Brain microvascular endothelial cell (primary cell): ENCODE measurements around the gene LUC7L.
"Not testable (repeated sequence)": the region's sequence is repeated elsewhere in the genome, so short reads cannot be mapped to it uniquely, and the experiment has no call there.

Source experiments
- DNase-seq: peaks from one replicate; pipeline ENCODE4 v3.0.0-alpha.2; 2020
- H3K27ac ChIP-seq: fragments of 250-450 bp; sonication (Bioruptor Pico); 2 replicates; pipeline ENCODE4 v1.5.1; 2020; ENCODE audit warnings: mild to moderate bottlenecking, moderate library complexity
- H3K27me3 ChIP-seq: fragments of 250-450 bp; sonication (Bioruptor Pico); replicated peaks from 2 replicates; pipeline ENCODE4 v1.5.1; 2020; ENCODE audit warnings: mild to moderate bottlenecking
- H3K36me3 ChIP-seq: fragments of 250-450 bp; sonication (Bioruptor Pico); replicated peaks from 2 replicates; pipeline ENCODE4 v1.5.1; 2020; ENCODE audit warnings: mild to moderate bottlenecking
- H3K4me3 ChIP-seq: 2 replicates; pipeline ENCODE4 v1.5.1; 2011; ENCODE audit warnings: low read depth, mild to moderate bottlenecking, control low read depth, low read length, moderate library complexity
- CTCF ChIP-seq: IDR thresholded peaks from 2 replicates; pipeline ENCODE4 v1.5.1; 2011; ENCODE audit warnings: low read depth, mild to moderate bottlenecking, moderate library complexity, low read length, control low read depth, inconsistent platforms; ENCODE audit errors: missing control alignments
- in situ Hi-C: cut with HindIII; loops from 2 replicates; pipeline ENCODE4 v1.10.0; 2017; ENCODE audit warnings: low sequenced_read_pairs, low pct_ligation_motif_present

Gene LUC7L

GRCh38 chr16:170788-171187 is 58.5 kb downstream of the LUC7L start:
- no peak overlapping the region for H3K27ac ChIP-seq
- TF ChIP-seq CTCF = no peak
- peaks cover 44% of the 10 kb centered on the region for H3K27me3 ChIP-seq
- DNase-seq = no peak
- H3K4me3 ChIP-seq = no peak overlapping the region
- no peaks in the 10 kb centered on the region for H3K36me3 ChIP-seq
- in situ Hi-C loops = no loop called here

DNA sequence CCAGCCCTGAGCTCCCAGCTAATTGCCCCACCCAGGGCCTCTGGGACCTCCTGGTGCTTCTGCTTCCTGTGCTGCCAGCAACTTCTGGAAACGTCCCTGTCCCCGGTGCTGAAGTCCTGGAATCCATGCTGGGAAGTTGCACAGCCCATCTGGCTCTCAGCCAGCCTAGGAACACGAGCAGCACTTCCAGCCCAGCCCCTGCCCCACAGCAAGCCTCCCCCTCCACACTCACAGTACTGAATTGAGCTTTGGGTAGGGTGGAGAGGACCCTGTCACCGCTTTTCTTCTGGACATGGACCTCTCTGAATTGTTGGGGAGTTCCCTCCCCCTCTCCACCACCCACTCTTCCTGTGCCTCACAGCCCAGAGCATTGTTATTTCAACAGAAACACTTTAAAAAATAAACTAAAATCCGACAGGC is 59.2 kb downstream of the LUC7L start:
- in situ Hi-C loops, H3K27ac ChIP-seq, H3K36me3 ChIP-seq, H3K4me3 ChIP-seq: not testable (repeated sequence)
- peaks cover 44% of the 10 kb centered on the region for H3K27me3 ChIP-seq
- peak; percentile 40 for DNase-seq

DNA sequence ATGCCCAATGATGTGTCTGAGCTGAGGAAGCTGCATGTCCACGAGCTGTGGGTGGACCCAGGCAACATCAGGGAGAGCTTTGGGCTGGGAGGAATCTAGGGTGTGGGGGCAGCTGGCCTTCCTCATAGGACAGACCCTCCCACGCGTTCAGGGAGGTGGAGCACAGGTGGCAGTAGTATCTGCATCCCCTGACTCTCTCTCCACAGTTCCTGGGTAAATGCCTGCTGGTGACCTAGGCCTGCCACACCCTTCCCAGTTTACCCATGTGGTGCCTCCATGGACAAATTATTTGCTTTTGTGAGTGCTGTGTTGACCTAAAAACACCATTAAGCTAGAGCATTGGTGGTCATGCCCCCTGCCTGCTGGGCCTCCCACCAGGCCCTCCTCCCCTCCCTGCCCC is 60.2 kb downstream of the LUC7L start:
- TF ChIP-seq CTCF = no peak
- H3K4me3 ChIP-seq = no peak overlapping the region
- peaks cover 45% of the 10 kb centered on the region for H3K27me3 ChIP-seq
- in situ Hi-C loops = no loop called here
- H3K36me3 ChIP-seq = no peaks in the 10 kb centered on the region
- no peak overlapping the region for H3K27ac ChIP-seq
- DNase-seq = no peak

- Histone ChIP-seq H3K36me3 (no peaks in the 10 kb centered on the region), H3K27ac (no peak overlapping the region), H3K4me3 (no peak overlapping the region), H3K27me3 (peaks cover 43% of the 10 kb centered on the region)
- in situ Hi-C loops = no loop called here
- no peak for DNase-seq
- TF ChIP-seq CTCF = no peak
Observed at GRCh38 chr16:168424-168823, 60.8 kb downstream of the LUC7L start.

- H3K36me3 ChIP-seq = no peaks in the 10 kb centered on the region
- in situ Hi-C loops = no loop called here
- TF ChIP-seq CTCF = no peak
- H3K27ac ChIP-seq = no peak overlapping the region
- no peak overlapping the region for H3K4me3 ChIP-seq
- peaks cover 41% of the 10 kb centered on the region for H3K27me3 ChIP-seq
- no peak for DNase-seq
Observed at GRCh38 chr16:167122-167690, 62.0 kb downstream of the LUC7L start.

- no peak overlapping the region for H3K27ac ChIP-seq
- in situ Hi-C loops = no loop called here
- TF ChIP-seq CTCF = no peak
- H3K4me3 ChIP-seq = no peak overlapping the region
- no peaks in the 10 kb centered on the region for H3K36me3 ChIP-seq
- no peak for DNase-seq
- peaks cover 38% of the 10 kb centered on the region for H3K27me3 ChIP-seq
Observed at GRCh38 chr16:166375-167121, 62.7 kb downstream of the LUC7L start.
